ENCODE data around the gene PDCD2L. TPM values are rescaled to one million over a fixed set of nuclear protein-coding genes. Genes with fewer than 3 reads are reported as not detected.

PDCD2L gene
- total and polyA plus RNA-seq, 9 of the 15 experiments (the other 6 are each of a cell fraction or from before 2014, with no cell fraction given) = 12.1 to 68.5 (median 56.3) TPM

GRCh38 chr19:34370983-34371382 lies 33.2 kb upstream of the PDCD2L start:
- WGBS (ENCODE audit: insufficient coverage, low coverage, missing lambda C conversion rate) = 62% methylated on average over 4 of the region's 4 CpGs
- H4K20me1 ChIP-seq (replicated peaks; ENCODE audit: control insufficient read depth, insufficient read depth, low read length) = peaks cover 26% of the 10 kb centered on the region
- no peak overlapping the region for H3K4me3 ChIP-seq
- DNase-seq (ENCODE audit: extremely low read depth in 1 of 4, low spot score in 3 of 4) (no peak), ATAC-seq (no peak), FAIRE-seq (no peak)
- peaks cover 79% of the 10 kb centered on the region for H3K79me2 ChIP-seq (ENCODE audit: control insufficient read depth, insufficient read depth, low read length)
- H3K27ac ChIP-seq (ENCODE audit: extremely low read depth, low read depth, low read length) = no peak overlapping the region; the same call in 2 of the 3 replicates
- H3K27me3 ChIP-seq (ENCODE audit: control insufficient read depth in 2 of 2, insufficient read depth in 2 of 2, low read length in 2 of 2) = no peaks in the 10 kb centered on the region
- H3K36me3 ChIP-seq (ENCODE audit: control insufficient read depth, insufficient read depth, low read length) = peaks cover 91% of the 10 kb centered on the region
- H3K9me1 ChIP-seq (ENCODE audit: control insufficient read depth, insufficient read depth, low read length) = peaks cover 11% of the 10 kb centered on the region
- peak overlapping the region in 1 of 2 experiments; percentile 82; a peak in 2 of 4 replicates for H3K9ac ChIP-seq (ENCODE audit: insufficient read depth in 1 of 2, low read depth in 2 of 2, low read length in 2 of 2)
- no peaks in the 10 kb centered on the region for H3K9me3 ChIP-seq (replicated peaks; ENCODE audit: control insufficient read depth, insufficient read depth, low read depth, low read length)
- H3K4me1 ChIP-seq (replicated peaks in 1 of 2; ENCODE audit: control insufficient read depth in 2 of 2, insufficient read depth in 2 of 2, low read length in 2 of 2) = peaks cover 23 to 28% of the 10 kb centered on the region in 2 experiments
- POLR2A ChIA-PET = interaction anchor here (0.6 to 1.5 kb wide), 3 partner anchors 13 to 70 kb away, joined by 3 to 5 read pairs (median 3); no protein-coding TSS in a partner anchor
- no peak overlapping the region for H2AFZ ChIP-seq (ENCODE audit: low read depth, low read length)
- BruUV-seq (replicated peaks) = no TSS peak
- in situ Hi-C loops (cut with MboI) (no loop called here), intact Hi-C loops (cut with micrococcal nuclease) (no loop called here)
- H3K4me2 ChIP-seq (ENCODE audit: insufficient read depth, low read length) = no peak overlapping the region
- CTCF ChIA-PET (ENCODE audit: low intra/inter-chr PET ratio) = no interaction called here
- TF ChIP-seq BRCA1 (IDR thresholded peaks at IDR 0.05) = no peak
- no peak for TF ChIP-seq BRCA1 (CRISPR knock-in tag; IDR thresholded peaks at IDR 0.05)
- no peak for TF ChIP-seq HCFC1 (IDR thresholded peaks at IDR 0.05; ENCODE audit: low read depth, low read length)
- TF ChIP-seq GATAD2B (IDR thresholded peaks at IDR 0.05; ENCODE audit: borderline replicate concordance) = no peak
- no peak for TF ChIP-seq PRMT5 (CRISPR knock-in tag; IDR thresholded peaks at IDR 0.05)
- no peak for TF ChIP-seq SMARCA5 (IDR thresholded peaks at IDR 0.05)
- TF ChIP-seq RAD51 (IDR thresholded peaks at IDR 0.05; ENCODE audit: borderline replicate concordance, low read depth) = no peak
- TF ChIP-seq ZBTB40 (IDR thresholded peaks at IDR 0.05) = no peak
- TF ChIP-seq ZBTB40 (CRISPR knock-in tag; IDR thresholded peaks at IDR 0.05) = no peak
- no peak for TF ChIP-seq FOXA3 (CRISPR knock-in tag; conservative IDR thresholded peaks at IDR 0.05 in 1 of 2, IDR thresholded peaks at IDR 0.05 in 1 of 2)
- TF ChIP-seq POLR2G (IDR thresholded peaks at IDR 0.05; ENCODE audit: low read depth, low read length) = no peak
- no peak for TF ChIP-seq TFAM (CRISPR knock-in tag; conservative IDR thresholded peaks at IDR 0.05)
- no peak for TF ChIP-seq SRSF9 (IDR thresholded peaks at IDR 0.05; ENCODE audit: borderline replicate concordance, low read depth, low read length)
- no peak for TF ChIP-seq POLR3G (IDR thresholded peaks at IDR 0.05; ENCODE audit: extremely low read depth, insufficient read length, insufficient replicate concordance)

Data from K562 (cell line).